ENCODE results near the gene ARHGAP1. TPM values are rescaled to one million over a fixed set of nuclear protein-coding genes. Genes with fewer than 3 reads are reported as not detected.

The ARHGAP1 gene
- total RNA-seq, 1 donor from 2014 or later = 80.3 TPM

GRCh38 chr11:46667043-46667481 lies 33.4 kb downstream of the ARHGAP1 start:
- intact Hi-C loops (cut with DNase I) = no loop called here
- Histone ChIP-seq H3K27me3 (no peaks in the 10 kb centered on the region), H3K27ac (peak overlapping the region; percentile 78), H3K4me3 (no peak overlapping the region), H3K4me1 (peaks cover 21% of the 10 kb centered on the region), H3K36me3 (peaks cover 3 to 76% of the 10 kb centered on the region in 2 donors), H3K9me3 (no peaks in the 10 kb centered on the region)
- DNase-seq (ENCODE audit: extremely low spot score in 2 of 2) = no peak
- TF ChIP-seq POLR2A (IDR thresholded peaks at IDR 0.05) = no peak
- TF ChIP-seq CTCF (IDR thresholded peaks at IDR 0.05) = no peak
- no peak for TF ChIP-seq POLR2AphosphoS5 (IDR thresholded peaks at IDR 0.05; ENCODE audit: insufficient read depth in 1 of 2, low read depth in 1 of 2)

DNA sequence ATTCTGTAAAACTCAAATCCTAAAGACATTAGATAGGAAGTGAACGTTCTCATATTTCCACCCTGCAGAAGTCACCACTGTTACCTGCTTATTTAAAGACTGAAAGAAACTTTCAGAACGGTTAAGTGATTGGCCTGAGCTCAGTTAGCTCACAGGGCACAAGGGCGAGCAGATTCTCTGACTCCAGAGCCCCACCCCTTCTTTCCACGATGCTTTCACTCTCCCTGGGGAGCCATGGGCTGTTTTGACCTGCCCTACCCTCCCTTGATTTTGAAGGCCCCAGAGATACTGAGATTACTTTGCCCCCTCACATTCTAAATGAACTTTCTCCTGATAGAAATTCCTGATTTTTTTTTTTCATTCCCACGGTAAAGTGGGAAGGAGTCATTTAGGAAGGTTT lies 33.9 kb downstream of the ARHGAP1 start:
- TF ChIP-seq CTCF (IDR thresholded peaks at IDR 0.05) (no peak), POLR2AphosphoS5 (IDR thresholded peaks at IDR 0.05; ENCODE audit: insufficient read depth in 1 of 2, low read depth in 1 of 2) (no peak), POLR2A (IDR thresholded peaks at IDR 0.05) (no peak)
- Histone ChIP-seq H3K4me1 (peaks cover 21% of the 10 kb centered on the region), H3K36me3 (peaks cover 3 to 76% of the 10 kb centered on the region in 2 donors), H3K4me3 (no peak overlapping the region), H3K27me3 (no peaks in the 10 kb centered on the region), H3K9me3 (no peaks in the 10 kb centered on the region), H3K27ac (peak overlapping the region; percentile 78)
- intact Hi-C loops (cut with DNase I) = no loop called here
- DNase-seq (ENCODE audit: extremely low spot score in 2 of 2) = no peak

- H3K36me3 ChIP-seq = peaks cover 3 to 68% of the 10 kb centered on the region in 2 donors
- no peak for TF ChIP-seq POLR2AphosphoS5 (IDR thresholded peaks at IDR 0.05; ENCODE audit: insufficient read depth in 1 of 2, low read depth in 1 of 2)
- TF ChIP-seq POLR2A (IDR thresholded peaks at IDR 0.05) = no peak
- TF ChIP-seq CTCF (IDR thresholded peaks at IDR 0.05) = no peak
- H3K27me3 ChIP-seq = no peaks in the 10 kb centered on the region
- H3K27ac ChIP-seq = peak overlapping the region; percentile 45
- no peaks in the 10 kb centered on the region for H3K9me3 ChIP-seq
- intact Hi-C loops (cut with DNase I) = no loop called here
- DNase-seq (ENCODE audit: extremely low spot score in 2 of 2) = no peak
- H3K4me1 ChIP-seq = peaks cover 17% of the 10 kb centered on the region
- H3K4me3 ChIP-seq = no peak overlapping the region
Measured at GRCh38 chr11:46665356-46665755, 35.1 kb downstream of the ARHGAP1 start.

GRCh38 chr11:46664612-46665011 lies 35.8 kb downstream of the ARHGAP1 start:
- Histone ChIP-seq H3K27ac (peak overlapping the region; percentile 45), H3K4me1 (peaks cover 17% of the 10 kb centered on the region), H3K27me3 (no peaks in the 10 kb centered on the region), H3K36me3 (peaks cover 2 to 65% of the 10 kb centered on the region in 2 donors), H3K9me3 (no peaks in the 10 kb centered on the region), H3K4me3 (no peak overlapping the region)
- TF ChIP-seq POLR2A (IDR thresholded peaks at IDR 0.05) (no peak), CTCF (IDR thresholded peaks at IDR 0.05) (no peak), POLR2AphosphoS5 (IDR thresholded peaks at IDR 0.05; ENCODE audit: insufficient read depth in 1 of 2, low read depth in 1 of 2) (no peak)
- intact Hi-C loops (cut with DNase I) = no loop called here
- DNase-seq (ENCODE audit: extremely low spot score in 2 of 2) = no peak

DNA sequence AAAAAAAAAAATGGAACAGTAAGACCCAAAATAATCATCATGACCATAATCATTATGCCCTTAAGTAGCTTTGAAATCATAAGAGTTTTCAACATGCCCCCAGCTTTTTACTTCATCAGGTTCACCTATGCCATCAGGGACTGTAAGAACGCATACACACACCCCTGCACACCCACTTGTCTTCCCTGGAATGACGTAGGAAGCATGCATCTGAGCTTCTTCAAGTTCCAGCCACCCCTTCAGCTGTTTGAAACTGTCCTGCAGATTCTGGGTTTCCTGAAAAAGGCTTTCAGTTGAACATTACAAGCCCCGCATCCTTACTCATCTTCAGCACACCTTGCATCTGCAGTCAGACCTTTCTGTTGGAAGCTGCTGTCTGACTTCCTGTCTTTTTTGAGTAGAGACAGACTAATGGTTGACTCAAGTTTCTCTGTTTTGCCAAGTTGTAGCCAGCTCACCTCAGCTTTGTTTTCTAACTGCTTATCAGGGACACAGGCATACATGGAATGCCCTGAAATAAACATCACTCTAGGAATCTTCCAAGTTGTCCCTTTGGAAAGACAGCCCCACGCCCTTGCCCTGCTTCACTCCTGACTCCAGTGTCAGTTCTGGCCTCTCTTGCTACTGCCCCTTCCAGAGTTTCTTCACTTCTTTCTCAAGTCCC lies 37.0 kb downstream of the ARHGAP1 start:
- no peaks in the 10 kb centered on the region for H3K27me3 ChIP-seq
- H3K4me3 ChIP-seq = no peak overlapping the region
- H3K9me3 ChIP-seq = no peaks in the 10 kb centered on the region
- no peak for TF ChIP-seq CTCF (IDR thresholded peaks at IDR 0.05)
- TF ChIP-seq POLR2A (IDR thresholded peaks at IDR 0.05) = no peak
- no peak for TF ChIP-seq POLR2AphosphoS5 (IDR thresholded peaks at IDR 0.05; ENCODE audit: insufficient read depth in 1 of 2, low read depth in 1 of 2)
- H3K36me3 ChIP-seq = peaks cover 0 to 64% of the 10 kb centered on the region in 2 donors
- no peak overlapping the region for H3K27ac ChIP-seq
- intact Hi-C loops (cut with DNase I) = no loop called here
- peaks cover 17% of the 10 kb centered on the region for H3K4me1 ChIP-seq
- DNase-seq (ENCODE audit: extremely low spot score in 2 of 2) = no peak

All from vagina (tissue), 2 donors.